NCI-H524 treated with DMSO at 0.1 percent for 48 hours (cell line): ENCODE results near the gene MORC4.
"Not testable (repeated sequence)": the region's sequence is repeated elsewhere in the genome, so short reads cannot be mapped to it uniquely, and the experiment has no call there.

ENCODE experiments used
- DNase-seq: peaks from one replicate; lab custom pipeline; 2025; lab: John Stamatoyannopoulos, UW

MORC4 gene

GRCh38 chrX:107000013-107000515 is at the start of gene MORC4:
Gene MORC4 (minus strand): TSS chrX:107000212. CDS start chrX:106999969, 243 bp downstream.
- peak; percentile 29 for DNase-seq

GRCh38 chrX:107047622-107048021 is 47.6 kb upstream of the MORC4 start:
- no peak for DNase-seq

- DNase-seq: no peak
These were observed 29.7 kb upstream of the MORC4 start for GRCh38 chrX:107029752-107030151.

- no peak for DNase-seq
These were observed 25.5 kb upstream of the MORC4 start for GRCh38 chrX:107025545-107025944.

- DNase-seq: no peak
These were observed 14.9 kb upstream of the MORC4 start for GRCh38 chrX:107014936-107015335.

- no peak for DNase-seq
These were observed 8.0 kb upstream of the MORC4 start for GRCh38 chrX:107008034-107008433.

- DNase-seq: peak; percentile 26
These were observed 723 bp downstream of the MORC4 start for GRCh38 chrX:106999002-106999975.

- DNase-seq: no peak
These were observed 2.4 kb downstream of the MORC4 start for GRCh38 chrX:106997611-106998010.

GRCh38 chrX:106995678-106996077 is 4.3 kb downstream of the MORC4 start:
- DNase-seq: no peak

GRCh38 chrX:106987488-106987887 is 12.5 kb downstream of the MORC4 start:
- no peak for DNase-seq

- no peak for DNase-seq
These were observed 18.9 kb downstream of the MORC4 start for GRCh38 chrX:106980952-106981626.

- DNase-seq: no peak
These were observed 23.6 kb downstream of the MORC4 start for GRCh38 chrX:106976416-106976815.

- DNase-seq: no peak
These were observed 26.4 kb downstream of the MORC4 start for GRCh38 chrX:106973433-106974149.

GRCh38 chrX:106972896-106973295 is 27.1 kb downstream of the MORC4 start:
- DNase-seq: no peak

- DNase-seq: not testable (repeated sequence)
These were observed 33.5 kb downstream of the MORC4 start for GRCh38 chrX:106966547-106966946.

- DNase-seq: no peak
These were observed 35.7 kb downstream of the MORC4 start for GRCh38 chrX:106964290-106964689.

- no peak for DNase-seq
These were observed 36.9 kb downstream of the MORC4 start for GRCh38 chrX:106963111-106963510.

GRCh38 chrX:106959901-106960300 is 40.1 kb downstream of the MORC4 start:
- no peak for DNase-seq

- no peak for DNase-seq
These were observed 42.2 kb downstream of the MORC4 start for GRCh38 chrX:106957856-106958255.

GRCh38 chrX:106955004-106955772 is 44.8 kb downstream of the MORC4 start:
- DNase-seq: no peak

- DNase-seq: no peak
These were observed 46.0 kb downstream of the MORC4 start for GRCh38 chrX:106954041-106954440.
